Fibroblast of lung (primary cell): ENCODE measurements around the gene SLC13A1.

Experiments used
- EZH2 ChIP-seq: IDR thresholded peaks from 2 replicates; pipeline ENCODE4 v1.5.1; 2012; ENCODE audit warnings: low read length, control low read depth, mild to moderate bottlenecking; ENCODE audit errors: missing control alignments
- TF ChIP-seq, protein P1 (sequence below), 2 donors: IDR thresholded peaks in 1 of 2; conservative IDR thresholded peaks in 1 of 2; 1 replicate in 1 of 2; 2 replicates in 1 of 2; pipeline ENCODE4 v1.5.1; 2011 to 2012; ENCODE audit warnings: low read length in 2 of 2, control low read depth in 1 of 2, inconsistent platforms in 1 of 2, low read depth in 1 of 2, mild to moderate bottlenecking in 1 of 2

DNA sequence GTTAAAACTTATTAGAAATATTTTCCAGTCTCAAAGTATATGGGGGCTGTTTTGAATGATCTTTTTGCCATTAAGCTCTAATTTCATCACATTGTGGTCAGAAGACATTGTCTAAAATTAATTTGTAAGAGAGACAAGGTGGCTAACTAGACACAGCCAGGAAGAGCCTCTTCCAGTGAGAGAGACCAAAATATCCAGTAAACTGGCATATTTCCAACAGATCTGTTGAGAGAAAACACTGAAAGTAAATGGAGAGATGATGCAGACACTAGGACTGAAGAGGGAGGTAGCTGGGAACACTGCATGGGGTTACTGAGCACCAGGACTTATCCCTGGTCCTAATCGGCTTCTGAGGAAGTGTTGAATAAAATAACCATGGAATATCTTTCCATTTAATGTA is 102.8 kb downstream of the SLC13A1 start:
- TF ChIP-seq, protein P1, sequence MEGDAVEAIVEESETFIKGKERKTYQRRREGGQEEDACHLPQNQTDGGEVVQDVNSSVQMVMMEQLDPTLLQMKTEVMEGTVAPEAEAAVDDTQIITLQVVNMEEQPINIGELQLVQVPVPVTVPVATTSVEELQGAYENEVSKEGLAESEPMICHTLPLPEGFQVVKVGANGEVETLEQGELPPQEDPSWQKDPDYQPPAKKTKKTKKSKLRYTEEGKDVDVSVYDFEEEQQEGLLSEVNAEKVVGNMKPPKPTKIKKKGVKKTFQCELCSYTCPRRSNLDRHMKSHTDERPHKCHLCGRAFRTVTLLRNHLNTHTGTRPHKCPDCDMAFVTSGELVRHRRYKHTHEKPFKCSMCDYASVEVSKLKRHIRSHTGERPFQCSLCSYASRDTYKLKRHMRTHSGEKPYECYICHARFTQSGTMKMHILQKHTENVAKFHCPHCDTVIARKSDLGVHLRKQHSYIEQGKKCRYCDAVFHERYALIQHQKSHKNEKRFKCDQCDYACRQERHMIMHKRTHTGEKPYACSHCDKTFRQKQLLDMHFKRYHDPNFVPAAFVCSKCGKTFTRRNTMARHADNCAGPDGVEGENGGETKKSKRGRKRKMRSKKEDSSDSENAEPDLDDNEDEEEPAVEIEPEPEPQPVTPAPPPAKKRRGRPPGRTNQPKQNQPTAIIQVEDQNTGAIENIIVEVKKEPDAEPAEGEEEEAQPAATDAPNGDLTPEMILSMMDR (conservative IDR thresholded peaks at IDR 0.05 in 1 of 2, IDR thresholded peaks at IDR 0.05 in 1 of 2; ENCODE audit: low read depth in 1 of 2, low read length in 2 of 2): no peak
- no peak for TF ChIP-seq EZH2
